ENCODE measurements around the gene SIGLEC12. TPM values are rescaled to one million over a fixed set of nuclear protein-coding genes. Genes with fewer than 3 reads are reported as not detected.

Gene SIGLEC12
- total and polyA plus RNA-seq, 12 donors = 0.10 to 0.70 TPM; not detected in 10

DNA sequence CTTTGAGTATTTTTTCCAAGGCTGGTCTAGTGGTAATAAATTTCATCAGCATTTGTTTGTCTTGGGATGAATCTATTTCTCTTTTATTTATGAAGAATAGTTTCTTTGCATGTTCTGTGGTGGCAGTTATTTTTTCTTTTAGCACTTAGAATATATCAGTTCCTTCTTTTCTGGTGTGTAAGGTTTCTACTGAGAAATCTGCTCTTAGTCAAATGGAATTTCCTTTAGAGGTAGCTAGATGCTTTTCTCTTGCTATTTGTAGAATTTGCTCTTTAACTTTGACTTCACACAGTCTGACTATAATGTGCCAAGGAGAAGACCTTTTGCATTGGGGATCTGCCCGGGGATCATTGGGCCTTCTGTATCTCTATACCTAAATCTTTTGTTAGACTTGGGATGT is 33.9 kb upstream of the SIGLEC12 start:
- no peak for ATAC-seq
- WGBS, 2 donors = 80 to 86% methylated on average over 1 of the region's 1 CpG

DNA sequence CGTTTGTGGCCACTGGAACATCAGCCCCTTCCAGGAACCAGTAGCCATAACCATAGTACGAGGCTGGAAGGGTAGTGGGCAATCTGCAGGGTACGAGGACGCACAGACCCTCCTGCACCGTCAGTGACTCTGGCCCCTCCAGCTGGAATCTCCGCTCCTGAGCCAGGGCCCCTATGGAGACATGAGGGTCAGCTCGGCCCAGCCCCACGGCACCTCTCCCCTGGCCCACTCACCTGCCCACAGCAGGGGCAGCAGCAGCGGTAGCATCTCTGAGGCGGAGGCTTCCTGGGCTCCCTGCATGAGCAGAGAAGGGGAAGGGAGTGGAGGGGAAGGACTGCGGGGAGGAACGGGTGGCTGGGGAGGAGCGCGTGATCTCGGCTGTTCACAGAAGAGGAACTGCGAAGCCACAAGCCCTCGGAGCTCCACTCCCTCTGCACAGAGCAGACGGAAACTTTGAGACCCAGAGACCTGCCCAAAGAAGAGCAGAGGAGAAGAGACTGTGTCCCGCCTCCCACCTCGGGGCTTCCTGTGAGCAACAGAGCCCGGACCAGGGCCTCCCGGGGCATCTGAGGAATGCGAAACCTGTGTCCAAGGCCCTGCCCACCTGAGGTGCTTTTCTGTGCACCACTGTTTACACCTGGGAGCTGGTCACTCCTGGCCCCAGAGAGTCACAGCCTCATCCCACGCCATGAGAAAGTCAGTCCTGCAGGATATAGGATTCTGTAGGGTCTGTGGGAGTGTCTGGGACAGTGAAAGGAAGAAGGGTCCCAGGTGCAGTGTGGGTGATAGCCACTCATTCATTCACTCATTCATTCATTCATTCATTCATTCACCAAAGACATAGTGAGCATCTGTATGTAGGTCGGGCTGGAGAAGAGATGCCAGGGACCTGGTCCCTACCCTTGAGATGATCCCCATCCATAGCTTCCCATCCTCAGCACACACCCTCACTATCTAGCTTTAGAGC is 30.0 kb upstream of the SIGLEC12 start, which contains the start of gene SIGLEC6:
Gene SIGLEC6, minus strand, starts transcription at position 322 of the 967 bp plus-strand sequence. Its CDS starts 22 bp downstream, at position 300.
- TF ChIP-seq, protein P1, sequence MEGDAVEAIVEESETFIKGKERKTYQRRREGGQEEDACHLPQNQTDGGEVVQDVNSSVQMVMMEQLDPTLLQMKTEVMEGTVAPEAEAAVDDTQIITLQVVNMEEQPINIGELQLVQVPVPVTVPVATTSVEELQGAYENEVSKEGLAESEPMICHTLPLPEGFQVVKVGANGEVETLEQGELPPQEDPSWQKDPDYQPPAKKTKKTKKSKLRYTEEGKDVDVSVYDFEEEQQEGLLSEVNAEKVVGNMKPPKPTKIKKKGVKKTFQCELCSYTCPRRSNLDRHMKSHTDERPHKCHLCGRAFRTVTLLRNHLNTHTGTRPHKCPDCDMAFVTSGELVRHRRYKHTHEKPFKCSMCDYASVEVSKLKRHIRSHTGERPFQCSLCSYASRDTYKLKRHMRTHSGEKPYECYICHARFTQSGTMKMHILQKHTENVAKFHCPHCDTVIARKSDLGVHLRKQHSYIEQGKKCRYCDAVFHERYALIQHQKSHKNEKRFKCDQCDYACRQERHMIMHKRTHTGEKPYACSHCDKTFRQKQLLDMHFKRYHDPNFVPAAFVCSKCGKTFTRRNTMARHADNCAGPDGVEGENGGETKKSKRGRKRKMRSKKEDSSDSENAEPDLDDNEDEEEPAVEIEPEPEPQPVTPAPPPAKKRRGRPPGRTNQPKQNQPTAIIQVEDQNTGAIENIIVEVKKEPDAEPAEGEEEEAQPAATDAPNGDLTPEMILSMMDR (IDR thresholded peaks at IDR 0.05) = no peak
- H3K9me3 ChIP-seq = peaks cover 0 to 14% (median 0%) of the 10 kb centered on the region in 11 donors
- no peaks in the 10 kb centered on the region for H3K4me1 ChIP-seq
- intact Hi-C loops (cut with DNase I) = no loop called here
- WGBS, 2 donors = 36 to 40% methylated on average over 25 of the region's 25 CpGs
- DNase-seq (peak; percentile 20 to 34), ATAC-seq (peak in 7 of 8 donors; percentile 54 to 86 (median 66))
- H3K36me3 ChIP-seq = no peaks in the 10 kb centered on the region
- peaks cover 0 to 45% (median 31%) of the 10 kb centered on the region in 7 donors for H3K27me3 ChIP-seq
- H3K27ac ChIP-seq = no peak within 1 kb of the TSS
- no peak within 1 kb of the TSS for H3K4me3 ChIP-seq

More for the DNA sequence above, 33.9 kb upstream of the SIGLEC12 start:
- Histone ChIP-seq H3K36me3 (no peaks in the 10 kb centered on the region), H3K4me1 (no peaks in the 10 kb centered on the region), H3K27ac (no peak overlapping the region), H3K9me3 (peaks cover 0 to 14% (median 0%) of the 10 kb centered on the region in 11 donors), H3K4me3 (no peak overlapping the region), H3K27me3 (peaks cover 6 to 55% (median 49%) of the 10 kb centered on the region in 7 donors)
- no peak for DNase-seq
- TF ChIP-seq, protein P1 (IDR thresholded peaks at IDR 0.05) = no peak
- intact Hi-C loops (cut with DNase I) = no loop called here

GRCh38 chr19:51530616-51531015 is 29.0 kb upstream of the SIGLEC12 start:
- TF ChIP-seq, protein P1 (IDR thresholded peaks at IDR 0.05) = no peak
- Histone ChIP-seq H3K27me3 (peaks cover 0 to 44% (median 31%) of the 10 kb centered on the region in 7 donors), H3K4me3 (no peak overlapping the region), H3K36me3 (no peaks in the 10 kb centered on the region), H3K4me1 (no peaks in the 10 kb centered on the region), H3K27ac (no peak overlapping the region), H3K9me3 (peaks cover 0 to 6% (median 0%) of the 10 kb centered on the region in 11 donors)
- DNase-seq (no peak), ATAC-seq (no peak)
- intact Hi-C loops (cut with DNase I) = no loop called here
- 82 to 84% methylated on average over 8 of the region's 8 CpGs for WGBS, 2 donors

GRCh38 chr19:51529301-51529700 is 27.7 kb upstream of the SIGLEC12 start:
- 81 to 83% methylated on average over 2 of the region's 2 CpGs for WGBS, 2 donors
- Histone ChIP-seq H3K4me3 (no peak overlapping the region), H3K4me1 (no peaks in the 10 kb centered on the region), H3K36me3 (no peaks in the 10 kb centered on the region), H3K27ac (no peak overlapping the region), H3K9me3 (peaks cover 0 to 4% (median 0%) of the 10 kb centered on the region in 11 donors), H3K27me3 (peaks cover 0 to 44% (median 31%) of the 10 kb centered on the region in 7 donors)
- intact Hi-C loops (cut with DNase I) = no loop called here
- TF ChIP-seq, protein P1 (IDR thresholded peaks at IDR 0.05) = no peak
- DNase-seq (no peak), ATAC-seq (no peak)

Data from heart right ventricle (tissue), 16 donors.